Measurements from ENCODE around the gene PHLDA2.

- TF ChIP-seq, protein P1, sequence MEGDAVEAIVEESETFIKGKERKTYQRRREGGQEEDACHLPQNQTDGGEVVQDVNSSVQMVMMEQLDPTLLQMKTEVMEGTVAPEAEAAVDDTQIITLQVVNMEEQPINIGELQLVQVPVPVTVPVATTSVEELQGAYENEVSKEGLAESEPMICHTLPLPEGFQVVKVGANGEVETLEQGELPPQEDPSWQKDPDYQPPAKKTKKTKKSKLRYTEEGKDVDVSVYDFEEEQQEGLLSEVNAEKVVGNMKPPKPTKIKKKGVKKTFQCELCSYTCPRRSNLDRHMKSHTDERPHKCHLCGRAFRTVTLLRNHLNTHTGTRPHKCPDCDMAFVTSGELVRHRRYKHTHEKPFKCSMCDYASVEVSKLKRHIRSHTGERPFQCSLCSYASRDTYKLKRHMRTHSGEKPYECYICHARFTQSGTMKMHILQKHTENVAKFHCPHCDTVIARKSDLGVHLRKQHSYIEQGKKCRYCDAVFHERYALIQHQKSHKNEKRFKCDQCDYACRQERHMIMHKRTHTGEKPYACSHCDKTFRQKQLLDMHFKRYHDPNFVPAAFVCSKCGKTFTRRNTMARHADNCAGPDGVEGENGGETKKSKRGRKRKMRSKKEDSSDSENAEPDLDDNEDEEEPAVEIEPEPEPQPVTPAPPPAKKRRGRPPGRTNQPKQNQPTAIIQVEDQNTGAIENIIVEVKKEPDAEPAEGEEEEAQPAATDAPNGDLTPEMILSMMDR (IDR thresholded peaks at IDR 0.05; ENCODE audit: borderline replicate concordance, extremely low read depth, low read length, poor library complexity, severe bottlenecking): no peak
- no peak for TF ChIP-seq EZH2 (IDR thresholded peaks at IDR 0.05; ENCODE audit: borderline replicate concordance, low read depth, low read length, severe bottlenecking)
These were observed 16.2 kb downstream of the PHLDA2 start for GRCh38 chr11:2913019-2913431.

All from DND-41 (cell line).